ENCODE results near the gene PRKAR2B.

PRKAR2B gene

GRCh38 chr7:107185716-107186115 lies 141.2 kb downstream of the PRKAR2B start:
- no peak for DNase-seq (ENCODE audit: low read depth)

- no peak for DNase-seq (ENCODE audit: low read depth)
These were observed 141.7 kb downstream of the PRKAR2B start for GRCh38 chr7:107186240-107186639.

DNA sequence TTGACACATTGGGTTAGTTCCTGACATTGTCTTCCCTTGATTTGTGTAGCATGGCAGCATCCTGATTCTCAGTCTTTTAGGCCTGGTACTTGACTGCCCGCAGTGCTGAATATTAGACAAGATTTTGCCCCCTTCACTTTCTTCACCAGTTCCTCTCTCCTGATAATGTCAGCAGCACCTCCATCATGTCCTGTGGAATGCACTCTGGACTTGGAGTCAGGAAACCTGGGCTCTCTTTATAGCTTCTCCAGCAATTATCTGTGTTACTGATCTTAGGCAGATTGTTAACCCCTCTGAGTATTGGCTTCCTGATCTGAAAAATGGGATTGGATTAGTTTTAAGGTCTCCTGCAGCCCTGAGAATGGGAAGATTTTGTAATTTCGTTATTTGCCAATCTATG lies 143.3 kb downstream of the PRKAR2B start:
- DNase-seq (ENCODE audit: low read depth): no peak

- DNase-seq (ENCODE audit: low read depth): no peak
These were observed 145.6 kb downstream of the PRKAR2B start for GRCh38 chr7:107190090-107190489.

GRCh38 chr7:107194052-107194451 lies 149.5 kb downstream of the PRKAR2B start:
- DNase-seq (ENCODE audit: low read depth): no peak

- DNase-seq (ENCODE audit: low read depth): no peak
These were observed 152.5 kb downstream of the PRKAR2B start for GRCh38 chr7:107196834-107197610.

GRCh38 chr7:107201795-107202450 lies 157.4 kb downstream of the PRKAR2B start:
- DNase-seq (ENCODE audit: low read depth): no peak

DNA sequence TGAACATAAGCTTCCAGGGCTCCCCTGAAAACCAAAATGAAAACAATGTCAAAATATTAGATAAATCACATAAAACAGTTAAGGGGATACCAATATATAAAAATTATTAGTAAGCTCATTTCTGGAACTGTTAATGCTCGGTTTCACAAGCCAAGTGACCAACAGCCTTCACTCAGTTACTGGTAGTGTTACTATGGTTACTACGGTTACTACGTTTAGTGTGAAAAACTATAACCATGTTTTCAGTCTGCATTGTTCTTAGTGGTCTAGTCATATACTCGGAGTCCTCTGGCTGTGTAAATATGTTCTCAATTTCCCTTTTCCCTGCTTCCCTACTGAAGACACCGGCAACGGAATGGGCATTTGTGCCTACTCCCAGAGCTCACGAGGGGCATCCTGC lies 159.1 kb downstream of the PRKAR2B start:
- DNase-seq (ENCODE audit: low read depth): no peak

- DNase-seq (ENCODE audit: low read depth): no peak
These were observed 161.6 kb downstream of the PRKAR2B start for GRCh38 chr7:107206136-107206535.

GRCh38 chr7:107206706-107207105 lies 162.2 kb downstream of the PRKAR2B start:
- DNase-seq (ENCODE audit: low read depth): no peak

DNA sequence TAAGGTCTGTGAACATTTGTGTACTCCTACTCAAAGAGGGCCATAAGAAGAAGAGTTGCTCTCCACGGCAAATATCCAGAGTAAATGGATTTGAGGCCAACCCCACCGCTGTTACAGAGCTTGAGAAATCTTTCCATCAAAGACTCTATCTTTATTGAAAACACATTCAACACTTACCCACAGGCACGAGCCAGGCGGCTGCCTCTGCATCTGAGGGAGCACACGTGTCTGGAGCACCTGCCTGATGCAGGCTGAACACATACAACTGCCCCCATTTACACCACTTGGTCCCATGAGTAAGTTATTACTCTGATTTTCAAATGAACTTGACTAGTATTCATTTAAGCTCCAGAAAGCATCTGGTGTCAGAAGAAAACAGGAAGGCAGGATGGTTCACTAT lies 163.0 kb downstream of the PRKAR2B start:
- DNase-seq (ENCODE audit: low read depth): no peak

GRCh38 chr7:107208024-107208521 lies 163.6 kb downstream of the PRKAR2B start:
- DNase-seq (ENCODE audit: low read depth): no peak

GRCh38 chr7:107208563-107208962 lies 164.1 kb downstream of the PRKAR2B start:
- no peak for DNase-seq (ENCODE audit: low read depth)

- DNase-seq (ENCODE audit: low read depth): no peak
These were observed 165.1 kb downstream of the PRKAR2B start for GRCh38 chr7:107209565-107209964.

DNA sequence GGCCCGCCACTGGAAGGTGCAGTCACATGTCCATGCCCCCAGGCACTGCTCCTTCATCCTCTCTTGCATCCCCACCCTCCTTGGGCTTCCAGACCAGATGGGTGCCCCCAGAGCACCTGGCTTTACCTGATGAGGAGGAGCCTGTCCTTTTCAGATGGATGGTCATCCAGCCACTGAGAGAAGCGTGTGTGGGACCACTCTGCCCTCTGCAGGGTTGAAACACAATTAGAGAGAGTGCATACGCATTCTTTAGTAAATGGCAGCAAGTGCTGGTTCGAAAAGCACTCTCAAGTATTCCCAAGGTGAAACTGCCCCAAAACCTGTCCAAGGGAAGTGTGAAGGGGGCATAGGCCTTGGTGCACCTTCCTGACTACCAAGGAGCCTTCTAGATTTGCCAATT lies 165.9 kb downstream of the PRKAR2B start:
- no peak for DNase-seq (ENCODE audit: low read depth)

Measured in HS-5 (cell line).